NCI-H128 (cell line): ENCODE results near the gene RFX8.
"Not testable (repeated sequence)": the region's sequence is repeated elsewhere in the genome, so short reads cannot be mapped to it uniquely, and the experiment has no call there.

ENCODE experiments used
- DNase-seq: peaks from one replicate; lab custom pipeline; 2025; ENCODE audit not compliant: unreplicated experiment; lab: John Stamatoyannopoulos, UW

The RFX8 gene

DNA sequence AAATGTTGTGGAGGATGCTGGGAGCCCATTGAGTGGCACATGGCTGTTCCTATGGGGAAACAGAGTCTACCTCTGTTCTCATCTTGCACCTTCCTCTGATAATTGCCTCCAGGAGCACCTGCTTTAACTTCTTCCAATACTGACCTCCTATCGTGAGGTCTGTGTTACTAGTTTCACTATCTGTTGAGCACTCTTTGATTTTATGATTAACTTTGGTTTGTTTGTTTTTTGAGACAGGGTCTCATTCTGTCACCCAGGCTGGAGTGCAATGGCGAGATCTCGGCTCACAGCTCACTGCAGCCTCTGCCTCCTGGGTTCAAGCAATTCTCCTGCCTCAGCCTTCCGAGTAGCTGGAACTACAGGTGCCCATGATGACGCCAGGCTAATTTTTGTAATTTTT, 12.1 kb upstream of the RFX8 start:
- no peak for DNase-seq

DNA sequence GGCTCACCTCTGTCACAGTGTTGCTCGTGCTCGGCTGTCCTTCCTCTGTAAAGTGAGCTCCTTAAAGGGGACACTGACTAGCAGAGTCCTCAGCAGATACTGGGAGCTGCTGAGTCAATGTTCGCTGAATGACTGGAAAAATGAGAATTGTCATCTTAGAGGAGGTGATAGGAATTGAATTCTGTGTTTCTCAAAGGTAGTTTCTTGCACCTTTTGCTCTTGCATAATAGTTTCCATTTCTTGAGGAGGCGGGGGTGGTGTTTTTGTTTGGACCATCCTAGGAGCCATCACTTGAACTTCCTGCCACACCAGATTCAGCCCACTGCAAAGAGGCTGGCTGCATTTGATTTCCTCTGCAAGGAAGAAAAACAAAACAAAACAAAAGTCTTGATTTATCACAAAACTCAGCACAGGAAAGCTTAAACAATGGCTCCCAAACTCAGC, 11.4 kb upstream of the RFX8 start:
- DNase-seq = no peak

DNA sequence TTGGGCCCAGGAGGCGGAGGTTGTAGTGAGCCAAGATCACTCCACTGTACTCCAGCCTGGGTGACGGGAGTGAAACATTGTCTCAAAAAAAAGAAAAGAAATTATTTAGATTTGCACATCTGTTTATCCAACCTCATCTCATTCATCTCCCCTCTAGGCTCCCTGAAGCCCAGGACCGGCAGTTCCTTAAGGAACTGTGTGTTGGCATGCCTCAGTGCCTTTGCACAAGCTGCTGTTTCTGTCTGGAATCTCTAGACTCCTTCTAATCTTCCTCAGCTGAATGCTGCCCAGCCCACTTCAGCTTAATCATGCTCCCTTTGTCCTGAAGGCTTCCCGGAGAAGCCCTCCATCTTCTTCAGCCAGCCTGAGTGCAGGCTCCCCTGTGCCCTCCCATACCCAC, 10.9 kb upstream of the RFX8 start:
- no peak for DNase-seq

DNA sequence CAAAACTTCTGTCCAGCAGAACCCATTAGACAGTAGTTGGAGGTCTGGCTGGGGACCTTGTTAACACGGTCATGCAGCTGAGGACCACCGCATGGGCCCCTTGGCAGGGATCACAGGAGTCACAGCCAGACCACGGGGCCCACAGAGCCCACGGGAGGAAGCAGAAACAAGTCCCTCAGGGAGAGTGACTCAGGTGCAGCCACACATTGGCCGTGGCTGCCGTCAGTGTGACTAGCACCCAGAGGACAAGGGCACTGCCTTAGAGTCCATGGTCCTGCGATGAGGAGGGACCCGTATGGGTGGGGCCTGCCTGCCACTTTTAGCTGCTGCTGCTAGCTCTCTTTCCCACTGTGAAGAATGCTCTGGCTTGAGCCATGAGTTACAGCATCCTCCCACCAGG, 5.9 kb upstream of the RFX8 start:
- DNase-seq = no peak

DNA sequence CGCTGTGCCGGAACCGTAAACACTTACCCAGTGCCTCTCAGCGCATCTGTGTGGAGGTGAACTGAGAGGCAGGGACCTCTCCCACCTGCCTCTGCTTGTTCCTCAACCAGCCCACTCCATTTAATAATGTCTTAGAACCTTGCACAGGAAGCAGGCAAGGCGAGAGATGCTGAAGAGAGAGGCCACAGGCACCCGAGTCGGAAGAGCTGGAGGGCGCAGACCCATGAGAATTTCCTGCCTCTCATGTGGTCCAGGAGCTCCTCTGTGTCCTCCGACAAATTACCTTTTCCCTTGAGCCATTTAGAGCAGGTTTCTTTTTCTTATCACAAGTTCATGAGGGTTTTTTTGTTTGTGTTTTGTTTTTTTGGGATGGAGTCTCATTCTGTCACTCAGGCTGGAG, 4.9 kb upstream of the RFX8 start:
- DNase-seq = no peak

DNA sequence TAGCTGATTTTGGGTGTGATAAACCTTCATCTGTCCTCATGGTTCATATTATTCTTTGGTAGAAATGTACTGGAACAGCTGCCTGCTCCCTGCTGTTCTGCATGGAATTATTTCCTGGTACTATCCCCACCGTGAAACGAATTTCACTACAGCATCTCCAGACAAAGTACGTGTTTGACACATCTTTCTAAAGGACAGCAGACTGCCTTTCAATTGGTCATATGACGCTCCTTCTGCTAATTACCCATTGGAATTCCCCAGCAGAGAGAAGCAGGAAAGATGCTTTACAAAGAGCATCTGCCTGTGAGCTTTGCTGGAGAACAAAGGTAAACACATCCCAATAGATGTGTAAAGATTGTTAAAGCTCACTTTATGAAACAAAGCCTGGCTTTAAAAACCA, 4.4 kb upstream of the RFX8 start:
- no peak for DNase-seq

DNA sequence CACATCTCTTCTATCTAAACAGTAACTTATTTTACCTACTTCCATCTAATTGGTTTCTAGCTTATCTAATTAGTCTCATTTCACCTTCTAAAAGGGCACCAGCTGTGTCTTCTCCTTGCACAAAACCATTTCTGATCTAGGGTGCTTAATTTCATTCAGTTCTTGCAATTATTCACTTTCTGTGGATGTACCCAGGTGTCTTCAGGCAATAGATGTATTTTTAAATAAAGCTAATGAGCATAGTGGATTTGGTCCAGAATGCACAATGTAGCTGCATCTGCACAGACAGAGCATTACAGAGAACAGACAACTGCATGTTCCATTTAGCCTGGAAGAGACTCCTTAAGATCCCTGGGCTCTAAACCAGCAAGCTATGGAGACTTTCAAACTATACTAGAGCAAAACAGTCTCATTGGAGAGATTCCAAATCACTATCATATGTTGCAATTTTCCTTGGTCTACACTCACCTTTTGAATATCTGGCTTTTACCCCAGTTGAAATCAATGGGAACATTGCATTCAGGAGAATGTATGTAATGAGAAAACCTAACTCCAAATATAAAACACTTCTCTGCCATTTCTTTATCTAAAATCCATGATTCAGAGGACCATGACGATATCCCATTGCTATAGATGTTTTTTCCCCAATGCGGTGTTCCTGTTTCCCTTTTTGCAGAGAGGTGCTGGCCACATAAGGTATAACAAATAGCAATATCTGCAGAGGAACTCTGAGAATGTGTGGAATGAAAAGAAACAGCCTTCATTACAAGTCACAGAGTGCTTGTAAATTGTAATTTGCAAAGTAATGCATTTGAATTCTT, 3.5 kb upstream of the RFX8 start:
- DNase-seq = no peak

DNA sequence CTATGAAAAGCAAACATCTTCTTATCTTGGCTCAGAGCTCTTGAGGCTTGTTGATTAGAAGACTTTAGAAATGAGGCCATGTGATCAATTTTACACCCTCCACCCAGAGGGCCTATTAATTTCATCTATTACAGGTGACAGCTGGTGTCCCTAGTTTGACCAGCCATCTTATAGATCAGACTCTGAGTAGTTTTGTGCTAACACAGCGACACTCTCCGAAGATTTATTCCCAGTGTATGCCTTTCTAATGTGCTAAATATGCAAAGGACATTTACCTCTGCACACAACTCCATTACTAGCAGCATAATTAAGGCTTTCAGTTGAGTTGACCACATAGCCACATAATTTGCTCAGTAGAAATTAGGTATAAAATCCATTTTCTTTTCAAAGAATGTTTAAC, 2.6 kb upstream of the RFX8 start:
- DNase-seq = no peak

DNA sequence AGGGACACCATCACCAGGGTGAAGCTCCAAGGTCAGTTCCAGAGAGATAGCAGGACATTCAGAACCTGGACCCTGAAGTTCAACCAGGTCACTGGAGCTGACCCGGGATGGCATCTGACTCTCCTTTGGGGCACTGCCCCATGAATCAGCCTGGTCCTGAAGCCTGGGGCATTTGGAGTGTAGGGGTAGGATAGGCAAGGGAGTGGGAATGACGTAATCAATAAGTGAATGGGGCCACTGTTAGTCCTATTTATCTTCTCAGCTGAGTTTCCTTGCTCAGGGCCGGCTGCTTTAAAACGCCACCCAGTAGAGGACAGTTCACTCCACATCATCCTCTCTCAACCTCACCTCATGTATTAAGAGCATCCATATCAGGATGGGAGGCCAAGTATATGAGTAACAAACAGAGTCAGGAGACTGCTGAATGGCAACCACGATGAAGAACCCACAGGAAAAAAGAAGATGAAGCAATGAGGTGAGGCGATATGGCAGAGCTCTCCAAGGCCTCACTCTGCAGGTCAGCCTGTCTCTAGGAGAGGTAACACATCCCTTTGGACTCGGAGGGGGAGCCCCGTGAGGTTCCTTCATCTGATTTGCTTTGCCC, 1.8 kb upstream of the RFX8 start:
- no peak for DNase-seq

DNA sequence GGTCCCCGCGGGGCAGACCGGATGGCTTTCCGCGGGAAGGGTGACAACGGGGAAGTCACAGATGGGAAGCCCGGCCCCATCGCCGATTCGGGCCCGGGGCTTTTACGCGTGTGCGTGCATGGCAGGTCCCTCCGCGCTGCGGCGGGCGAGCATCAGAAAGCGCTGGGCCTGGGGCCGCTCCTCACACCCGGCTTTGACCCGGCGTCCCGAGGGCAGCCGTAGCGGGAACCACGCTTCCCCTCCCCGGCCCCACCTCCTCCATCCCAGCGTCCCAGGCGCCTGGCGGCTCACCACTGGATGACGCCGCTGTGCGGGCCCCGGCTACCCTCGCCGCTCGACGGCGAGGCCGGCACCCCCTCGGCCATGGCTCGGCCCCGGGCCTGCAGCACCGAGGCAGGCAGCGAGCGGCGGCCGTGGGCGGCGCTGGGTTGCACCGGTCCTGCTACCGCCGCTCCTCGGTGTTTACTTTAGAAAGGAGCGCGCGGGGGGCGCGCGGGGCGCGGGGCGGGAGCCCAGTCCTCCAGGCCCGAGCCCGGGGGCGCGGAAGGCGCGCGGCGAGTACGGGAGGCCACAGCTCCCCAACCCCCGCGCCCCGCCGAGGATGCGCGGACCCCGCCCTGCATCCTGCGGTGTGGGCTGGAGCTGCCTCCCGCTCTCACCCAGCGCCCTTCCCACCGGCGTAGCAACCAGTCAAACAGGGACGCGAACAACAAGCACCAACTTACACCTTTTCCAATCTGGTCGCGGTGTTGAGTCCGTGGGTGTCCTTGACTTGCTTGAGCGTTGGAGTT, 806 bp downstream of the RFX8 start:
- DNase-seq = no peak

DNA sequence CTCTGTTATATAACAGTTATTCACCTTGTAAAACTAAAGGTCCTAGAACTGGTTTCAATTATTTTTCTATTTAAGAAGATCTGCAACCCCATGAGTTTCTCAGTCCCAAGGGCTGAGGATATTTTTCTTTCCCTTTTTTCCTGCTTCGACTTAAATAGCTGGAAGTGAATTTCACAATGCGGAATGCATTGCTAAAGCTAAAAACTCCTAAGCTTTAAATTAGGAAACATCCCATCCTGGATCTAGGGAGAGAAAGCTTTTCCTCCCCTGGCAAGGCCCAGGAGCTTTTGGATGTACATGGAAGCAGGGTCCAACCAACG, 1.4 kb downstream of the RFX8 start:
- no peak for DNase-seq

DNA sequence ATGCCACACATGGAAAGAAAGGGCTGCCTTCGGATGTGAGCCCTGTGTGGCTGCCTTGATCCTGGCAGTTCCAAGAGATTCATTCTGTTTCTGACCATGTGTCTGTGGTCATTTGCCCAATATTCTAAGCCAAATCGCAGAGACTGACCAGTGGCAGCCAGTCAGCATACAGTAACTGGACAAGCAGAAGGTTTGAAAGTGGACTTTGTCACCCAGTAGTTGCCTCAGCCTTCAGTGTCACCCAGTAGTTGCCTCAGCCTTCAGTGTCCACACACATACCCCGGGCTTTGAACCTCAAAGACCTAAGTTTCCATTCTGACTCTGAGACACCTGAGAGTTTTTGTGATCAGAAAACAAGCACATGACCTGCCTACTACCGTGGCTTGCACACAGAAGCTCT, 5.0 kb downstream of the RFX8 start:
- no peak for DNase-seq

DNA sequence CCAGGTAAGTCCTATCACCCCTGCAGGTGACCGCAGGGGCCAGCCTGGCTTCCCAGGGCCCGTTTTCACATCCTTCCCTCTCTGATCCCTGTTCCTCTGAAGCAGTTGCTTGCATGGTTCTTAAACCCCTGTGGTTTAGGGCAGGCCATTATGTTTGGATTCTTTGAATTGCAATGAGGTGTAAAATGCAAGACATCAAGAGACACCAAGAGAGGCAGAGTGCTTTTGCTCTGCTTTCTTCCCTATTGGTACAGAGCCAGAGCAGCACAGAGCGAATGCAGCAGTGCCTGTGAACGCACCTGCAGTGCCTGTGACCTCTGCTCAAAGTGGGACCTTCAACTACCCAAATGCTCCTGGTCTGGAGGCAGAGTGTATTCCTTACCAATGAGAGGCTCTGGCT, 7.6 kb downstream of the RFX8 start:
- DNase-seq = peak; percentile 37

DNA sequence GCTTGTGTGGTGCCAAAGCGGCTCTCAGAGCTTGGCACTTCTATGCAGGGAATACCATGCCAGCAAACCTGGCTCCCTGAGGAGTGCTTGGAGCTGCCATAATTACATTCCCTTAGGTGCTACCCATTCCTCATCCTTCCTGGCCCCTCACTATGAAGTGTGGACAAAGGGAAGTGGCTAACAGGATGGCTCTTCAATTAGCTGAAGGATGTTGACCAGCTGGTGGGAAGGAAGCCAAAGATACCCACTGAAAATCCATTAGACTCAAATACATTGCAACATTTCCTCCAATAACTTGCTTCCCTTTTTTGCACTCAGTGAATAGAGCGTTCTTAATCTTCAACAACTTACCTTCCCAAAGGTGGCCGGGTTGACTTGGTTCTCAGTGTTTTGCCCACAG, 8.5 kb downstream of the RFX8 start:
- peak; percentile 43 for DNase-seq

DNA sequence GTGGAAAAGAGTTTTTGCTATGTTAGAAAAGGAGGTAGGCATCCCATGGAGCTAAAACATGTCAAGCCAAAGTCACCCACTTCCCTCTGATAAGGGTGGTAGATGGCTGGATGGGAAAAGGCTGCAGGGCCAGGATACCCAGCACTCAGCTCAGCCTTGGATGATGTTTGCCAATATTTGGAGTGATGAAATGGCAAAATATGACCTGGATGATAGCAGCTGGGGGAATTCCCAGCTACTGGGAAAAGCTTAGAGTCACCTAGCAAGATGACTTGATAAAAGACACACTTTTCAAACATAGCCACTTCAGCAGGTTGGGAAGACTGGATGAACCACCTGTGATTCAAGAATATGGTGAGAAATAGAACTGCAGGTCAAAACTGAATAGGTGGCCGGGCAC, 10.1 kb downstream of the RFX8 start:
- no peak for DNase-seq

DNA sequence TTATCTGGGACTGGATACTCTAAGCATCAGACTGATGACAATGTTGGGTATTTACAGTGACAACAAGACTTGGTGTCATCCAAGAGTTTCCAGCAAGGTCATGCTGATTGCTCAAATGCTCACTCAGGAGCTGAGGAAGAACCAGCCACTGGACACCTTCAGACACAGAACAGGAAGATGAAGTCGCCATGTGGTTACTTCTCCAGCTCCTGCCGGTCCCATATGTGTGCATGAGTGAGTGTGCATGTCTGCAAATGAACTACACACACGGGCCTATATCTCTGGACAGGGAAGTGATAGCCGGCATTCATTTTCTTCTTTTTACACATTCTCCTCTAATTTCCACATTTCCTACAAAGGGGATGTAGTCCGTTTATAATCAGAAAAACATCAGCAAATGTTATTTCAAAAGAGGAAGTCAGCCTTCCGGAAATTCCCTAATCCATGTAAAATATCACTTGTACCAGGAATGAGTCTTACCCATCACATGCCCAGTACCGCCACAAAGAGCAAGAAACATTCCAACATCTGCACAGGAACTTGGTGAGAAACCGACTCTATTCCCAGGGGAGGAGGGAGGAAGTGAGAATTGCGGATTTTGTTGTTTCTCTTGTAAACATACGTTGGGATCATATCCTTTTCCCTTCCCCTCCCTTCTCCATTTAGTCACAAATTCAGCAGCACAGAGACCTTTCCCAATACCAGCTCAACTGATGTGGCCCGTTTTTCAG, 10.8 kb downstream of the RFX8 start:
- DNase-seq = no peak

DNA sequence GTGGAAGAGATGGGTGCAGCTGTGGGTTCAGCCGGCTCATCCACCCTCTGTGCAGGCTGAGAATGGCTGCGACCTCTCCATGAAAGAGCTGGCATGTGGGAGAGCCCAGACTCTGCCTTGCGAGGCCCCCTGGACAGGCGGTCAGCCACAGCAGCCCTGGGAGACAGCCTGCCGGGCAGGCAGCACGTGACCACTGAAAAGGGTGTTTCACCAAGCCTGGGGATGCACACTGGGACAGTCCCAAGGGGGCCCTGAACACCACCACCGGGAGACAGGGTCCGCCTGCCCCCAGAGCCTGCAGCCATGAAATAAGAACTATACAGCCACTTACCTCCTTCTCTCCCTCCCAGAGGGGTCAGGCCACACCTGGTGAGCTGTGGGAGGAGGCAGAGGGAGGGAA, 11.5 kb downstream of the RFX8 start:
- DNase-seq = no peak

DNA sequence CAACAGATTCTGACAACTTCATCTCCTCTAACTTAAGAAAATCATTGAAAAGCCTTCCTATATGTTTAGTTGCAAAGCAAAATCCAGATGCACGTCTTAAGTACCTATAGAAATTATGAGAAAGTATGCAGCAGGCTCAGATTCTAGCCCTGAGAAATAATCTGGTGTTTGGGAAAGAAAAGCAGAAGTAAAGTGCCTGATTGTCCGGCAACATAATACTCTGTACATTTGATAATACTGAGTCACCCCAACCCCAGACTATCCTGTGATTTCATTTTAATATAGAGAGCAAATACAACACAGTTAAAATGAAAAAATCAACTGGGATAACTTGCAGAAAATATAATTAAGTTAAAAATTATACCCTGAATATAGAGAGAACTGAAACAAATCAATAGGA, 13.5 kb downstream of the RFX8 start:
- DNase-seq = no peak

DNA sequence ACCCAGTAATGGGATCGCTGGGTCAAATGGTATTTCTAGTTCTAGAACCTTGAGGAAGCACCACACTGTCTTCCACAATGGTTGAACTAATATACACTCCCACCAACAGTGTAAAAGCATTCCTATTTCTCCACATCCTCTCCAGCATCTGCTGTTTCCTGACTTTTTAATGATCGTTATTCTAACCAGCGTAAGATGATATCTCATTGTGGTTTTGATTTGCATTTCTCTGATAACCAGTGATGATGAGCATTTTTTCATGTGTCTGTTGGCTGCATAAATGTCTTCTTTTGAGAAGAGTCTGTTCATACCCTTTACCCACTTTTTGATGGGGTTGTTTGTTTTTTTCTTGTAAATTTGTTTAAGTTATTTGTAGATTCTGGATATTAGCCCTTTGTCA, 20.5 kb downstream of the RFX8 start:
- DNase-seq = not testable (repeated sequence)

DNA sequence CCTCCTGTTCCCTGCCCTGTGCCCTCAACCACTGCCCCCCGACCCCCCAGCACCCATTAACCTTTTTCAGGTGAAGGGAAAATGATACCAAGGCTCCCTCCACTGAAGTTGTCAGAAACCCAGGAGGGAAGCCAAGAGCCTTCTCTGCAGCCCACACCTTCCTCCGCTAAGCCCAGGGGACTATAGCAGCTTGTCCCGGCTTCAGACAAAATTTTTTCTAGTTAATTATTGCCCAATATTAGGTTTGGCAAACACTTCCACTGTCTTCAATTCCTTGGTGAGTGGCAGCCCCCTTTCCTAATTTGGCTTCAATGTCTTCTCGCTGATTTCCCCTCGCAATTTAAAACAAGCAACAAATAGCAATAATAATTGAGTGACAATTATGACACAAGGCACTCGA, 23.9 kb downstream of the RFX8 start:
- DNase-seq = no peak

DNA sequence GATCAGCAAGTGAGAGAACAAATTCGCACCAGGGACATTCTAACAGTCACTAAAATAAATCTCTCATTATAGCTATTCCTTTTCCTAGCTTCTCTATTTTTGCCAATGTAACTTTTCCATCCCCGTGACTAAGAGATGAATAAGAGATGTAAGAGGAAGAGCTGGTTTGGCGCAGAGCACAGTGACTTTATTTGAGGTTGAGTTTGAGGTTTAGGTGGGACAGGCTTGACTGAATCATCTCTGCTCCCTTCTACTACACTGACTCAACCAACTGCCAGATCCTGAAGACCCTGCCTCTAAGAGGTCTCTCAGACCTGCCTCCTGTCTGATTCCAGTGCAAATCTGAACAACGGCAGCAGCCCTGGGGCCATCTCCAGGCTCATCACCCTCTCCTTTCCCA, 28.0 kb downstream of the RFX8 start:
- no peak for DNase-seq

DNA sequence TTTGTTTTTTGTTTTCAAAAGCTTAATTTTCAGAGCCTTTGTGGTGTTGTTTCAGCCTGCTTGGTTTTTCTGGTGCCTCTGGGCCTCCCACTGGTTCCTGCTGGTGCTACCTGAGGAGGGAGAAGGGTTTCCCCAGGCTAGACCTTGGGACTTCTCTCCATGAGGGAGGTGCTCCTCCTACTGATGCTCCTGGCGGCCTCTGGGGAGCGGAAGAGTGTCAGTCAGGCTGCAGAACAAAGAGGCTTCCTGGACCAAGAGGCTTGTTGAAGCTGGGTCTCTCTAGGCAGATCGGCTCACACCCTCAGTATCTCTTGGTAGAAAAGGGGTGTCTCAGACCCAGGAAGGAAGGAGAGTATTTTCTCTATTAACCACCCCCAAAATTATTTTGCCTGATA, 32.2 kb downstream of the RFX8 start:
- DNase-seq = no peak
